NCI-H2196 (cell line): ENCODE results near the gene ANKS4B.
A peak's percentile ranks its signal among the peaks of the same experiment; 100 is the strongest.
"Not testable (repeated sequence)": the region's sequence is repeated elsewhere in the genome, so short reads cannot be mapped to it uniquely, and the experiment has no call there.

Source experiments
- DNase-seq: peaks from one replicate; lab custom pipeline; 2025; ENCODE audit not compliant: unreplicated experiment; lab: John Stamatoyannopoulos, UW

Gene ANKS4B

DNA sequence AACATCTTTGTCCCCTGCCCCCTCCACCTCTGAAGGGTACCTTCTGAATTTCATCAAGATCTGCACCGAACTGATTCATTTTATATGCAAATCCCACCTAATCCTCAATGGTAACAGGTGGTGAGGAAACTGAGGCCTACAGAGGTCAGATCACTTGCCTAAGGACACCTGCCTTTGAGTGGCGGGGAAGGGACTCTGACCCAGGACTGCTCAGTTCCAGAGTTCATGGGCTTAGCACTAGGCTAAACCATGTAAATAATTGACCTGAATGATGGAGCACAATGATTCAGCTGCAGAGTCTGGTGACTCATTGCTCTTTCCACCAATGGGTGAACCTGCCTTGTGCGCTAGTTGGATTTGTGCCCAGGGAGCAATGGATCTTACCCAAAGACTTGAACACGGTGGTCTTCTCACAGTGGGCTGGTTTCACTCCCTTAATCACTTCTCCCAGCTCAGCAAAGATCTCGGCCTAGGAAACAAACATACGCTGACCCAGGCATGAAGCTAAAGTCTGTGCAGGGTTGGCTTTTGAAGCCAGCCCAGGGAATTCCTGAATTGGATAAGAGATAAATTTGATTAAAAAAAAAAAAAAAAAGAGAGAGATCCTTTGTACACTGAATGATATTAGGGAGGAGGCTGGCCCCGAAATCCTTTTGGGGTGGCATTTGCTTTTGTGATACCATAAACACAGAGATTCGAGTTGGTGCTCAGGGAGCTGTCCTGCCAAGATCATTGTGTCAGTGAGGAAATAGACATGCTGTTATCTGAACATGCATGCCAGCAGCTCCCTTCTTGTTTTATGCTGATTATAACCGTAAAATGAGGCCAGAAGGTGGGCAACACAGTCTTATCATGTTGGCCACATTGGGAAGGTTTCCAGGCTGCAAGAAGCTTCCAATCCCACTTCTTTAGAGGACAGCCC is 27.6 kb downstream of the ANKS4B start:
- peak; percentile 42 for DNase-seq

DNA sequence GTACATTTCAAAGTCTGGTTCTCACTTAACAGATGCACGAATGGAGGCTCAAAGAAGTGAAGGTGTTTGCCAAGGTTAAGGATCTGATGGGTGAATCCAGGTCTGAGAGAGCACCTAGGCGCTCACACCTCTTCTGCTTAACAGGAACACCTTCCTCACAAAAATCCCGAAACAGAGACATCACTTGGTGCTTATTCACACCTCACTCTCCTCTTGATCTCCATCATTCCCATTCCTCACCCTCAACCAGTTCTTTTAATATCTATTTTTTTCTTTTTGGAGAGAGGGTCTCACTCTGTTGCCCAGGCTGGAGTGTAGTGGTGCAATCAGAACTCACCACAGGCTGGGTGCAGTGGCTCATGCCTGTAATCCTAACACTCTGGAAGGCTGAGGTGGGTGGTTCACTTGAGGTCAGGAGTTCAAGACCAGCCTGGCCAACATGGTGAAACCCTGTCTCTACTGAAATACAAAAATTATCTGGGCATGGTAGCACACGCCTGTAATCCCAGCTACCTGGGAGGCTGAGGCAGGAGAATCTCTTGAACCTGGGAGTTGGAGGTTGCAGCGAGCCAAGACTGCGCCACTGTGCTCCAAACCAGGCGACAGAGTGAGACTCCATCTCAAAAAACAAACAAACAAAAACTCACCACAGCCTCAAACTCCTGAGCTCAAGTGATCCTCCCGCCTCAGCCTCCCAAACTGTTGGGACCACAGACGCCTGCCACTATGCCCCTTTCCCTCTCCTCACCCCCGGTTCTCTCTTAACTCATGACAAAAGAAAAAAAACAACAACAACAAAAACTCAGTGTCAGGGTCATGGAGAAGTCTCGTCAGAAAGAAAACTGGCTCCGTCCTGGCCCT is 29.5 kb downstream of the ANKS4B start:
- DNase-seq: no peak

- DNase-seq: peak; percentile 58
Measured at GRCh38 chr16:21263640-21264570, 30.4 kb downstream of the ANKS4B start.

DNA sequence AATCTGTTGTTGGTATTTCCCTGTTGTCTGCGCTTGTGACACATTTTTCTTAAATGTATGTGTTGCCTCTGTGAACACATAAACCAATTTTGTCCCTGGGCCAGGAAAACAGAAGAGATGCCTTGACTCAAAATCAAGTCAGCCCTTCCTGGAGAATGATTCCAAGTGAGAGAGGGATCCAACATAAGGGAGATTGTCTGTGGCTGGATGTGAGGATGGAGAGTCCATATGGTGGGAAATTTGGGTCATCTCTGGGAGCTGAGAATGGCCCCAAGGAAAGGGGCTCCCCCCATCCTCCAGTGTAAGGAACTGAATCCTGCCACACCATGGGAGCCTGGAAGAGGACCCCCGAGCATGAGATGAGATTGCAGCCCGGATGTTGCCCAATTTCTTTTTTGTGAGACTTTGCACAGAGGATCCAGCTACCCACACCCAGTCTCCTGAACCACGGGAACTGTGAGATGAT is 31.1 kb downstream of the ANKS4B start:
- no peak for DNase-seq

GRCh38 chr16:21265104-21265837 is 31.8 kb downstream of the ANKS4B start:
- DNase-seq: no peak

- DNase-seq: no peak
Measured at GRCh38 chr16:21267298-21267697, 33.8 kb downstream of the ANKS4B start.

DNA sequence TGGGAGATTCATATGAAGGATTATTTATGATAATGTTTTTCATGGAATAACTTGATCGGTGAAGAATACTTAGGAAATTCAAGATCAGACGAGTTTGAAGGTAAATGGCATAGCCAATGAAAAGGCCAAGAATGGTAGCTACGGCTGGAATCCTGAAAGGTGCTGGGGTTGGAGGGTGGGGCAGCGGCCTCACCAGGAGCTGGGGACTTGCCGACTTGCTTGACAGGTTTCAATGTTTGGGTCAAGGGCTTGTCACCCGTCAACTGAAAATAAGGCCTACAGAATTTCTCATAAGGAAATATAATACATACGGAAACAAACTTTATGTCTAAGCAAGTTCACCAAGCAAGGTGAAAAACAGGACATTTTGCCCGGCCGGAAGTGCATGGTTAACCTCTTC is 34.7 kb downstream of the ANKS4B start:
- no peak for DNase-seq

DNA sequence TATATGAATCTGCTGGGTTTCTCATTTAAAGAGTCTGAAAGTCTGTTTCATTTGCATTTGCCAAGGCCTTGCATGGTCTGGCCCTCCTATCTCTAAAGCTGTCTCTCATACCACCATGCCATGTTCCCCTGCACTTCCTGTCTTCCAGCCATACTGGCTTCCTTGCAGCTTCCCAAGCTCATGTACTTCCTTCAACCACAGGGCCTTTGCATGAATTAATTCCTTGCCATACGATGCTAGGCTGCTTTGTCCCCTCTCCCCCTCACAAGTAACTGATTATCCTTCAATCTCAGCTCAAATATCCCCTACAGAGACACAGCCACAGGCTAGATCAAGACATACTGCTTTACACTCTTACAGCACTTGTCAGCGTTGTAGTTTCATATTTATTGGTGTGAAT is 38.8 kb downstream of the ANKS4B start:
- no peak for DNase-seq

DNA sequence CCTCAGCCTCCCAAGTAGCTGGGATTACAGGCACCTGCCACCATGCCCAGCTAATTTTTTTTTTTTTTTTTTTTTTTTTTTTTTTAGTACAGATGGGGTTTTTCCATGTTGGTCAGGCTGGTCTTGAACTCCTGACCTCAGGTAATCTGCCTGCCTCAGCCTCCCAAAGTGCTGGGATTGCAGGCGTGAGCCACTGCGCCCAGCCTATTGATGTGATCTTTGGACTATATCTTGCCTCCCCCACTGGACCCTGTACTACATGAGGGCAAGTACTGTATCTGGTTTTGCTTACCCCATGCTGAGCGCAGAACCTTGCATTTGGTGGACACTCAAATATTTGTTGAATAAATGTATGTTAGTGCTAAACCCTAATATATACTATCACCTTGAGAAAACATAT is 39.3 kb downstream of the ANKS4B start:
- not testable (repeated sequence) for DNase-seq

GRCh38 chr16:21274172-21274726 is 40.8 kb downstream of the ANKS4B start:
- no peak for DNase-seq

DNA sequence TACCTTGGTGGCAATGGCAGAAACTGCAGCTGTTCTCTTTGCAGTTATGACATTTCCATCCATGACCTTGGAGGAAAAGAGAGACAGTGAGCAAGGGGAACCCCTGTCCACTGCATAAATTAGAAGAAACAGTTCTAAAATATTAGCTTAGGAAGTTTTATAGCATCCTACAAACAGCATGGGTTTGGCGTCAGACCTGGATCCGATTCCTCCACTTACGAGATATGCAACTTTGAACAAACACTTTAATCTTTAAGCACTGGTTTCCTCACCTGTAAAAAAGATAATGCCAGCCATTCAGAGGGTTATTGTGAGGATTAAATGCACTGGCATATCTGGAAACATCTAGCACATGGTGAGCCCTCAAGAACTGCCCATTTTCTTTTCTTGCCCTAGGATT is 42.0 kb downstream of the ANKS4B start:
- no peak for DNase-seq

DNA sequence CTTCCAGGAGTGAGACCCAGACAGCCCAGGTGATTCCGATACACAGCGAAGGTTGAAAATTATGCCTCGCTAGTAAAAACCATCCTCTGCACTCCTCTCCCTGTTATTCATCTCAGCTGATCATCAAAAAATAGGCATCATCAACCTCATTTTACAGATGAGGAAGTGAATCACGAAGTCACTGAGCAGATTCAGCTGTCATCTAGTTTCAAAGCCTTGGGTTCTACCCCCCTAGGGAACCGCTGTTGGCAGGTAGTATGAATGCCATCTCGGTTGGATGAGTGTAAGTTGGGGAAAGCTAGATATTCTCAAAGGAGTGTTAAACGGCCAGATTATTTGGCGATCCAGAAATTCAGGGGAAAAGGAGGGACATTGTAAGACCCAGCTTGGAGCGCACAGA is 42.6 kb downstream of the ANKS4B start:
- no peak for DNase-seq

GRCh38 chr16:21277045-21277926 is 43.8 kb downstream of the ANKS4B start:
- DNase-seq: peak; percentile 24

DNA sequence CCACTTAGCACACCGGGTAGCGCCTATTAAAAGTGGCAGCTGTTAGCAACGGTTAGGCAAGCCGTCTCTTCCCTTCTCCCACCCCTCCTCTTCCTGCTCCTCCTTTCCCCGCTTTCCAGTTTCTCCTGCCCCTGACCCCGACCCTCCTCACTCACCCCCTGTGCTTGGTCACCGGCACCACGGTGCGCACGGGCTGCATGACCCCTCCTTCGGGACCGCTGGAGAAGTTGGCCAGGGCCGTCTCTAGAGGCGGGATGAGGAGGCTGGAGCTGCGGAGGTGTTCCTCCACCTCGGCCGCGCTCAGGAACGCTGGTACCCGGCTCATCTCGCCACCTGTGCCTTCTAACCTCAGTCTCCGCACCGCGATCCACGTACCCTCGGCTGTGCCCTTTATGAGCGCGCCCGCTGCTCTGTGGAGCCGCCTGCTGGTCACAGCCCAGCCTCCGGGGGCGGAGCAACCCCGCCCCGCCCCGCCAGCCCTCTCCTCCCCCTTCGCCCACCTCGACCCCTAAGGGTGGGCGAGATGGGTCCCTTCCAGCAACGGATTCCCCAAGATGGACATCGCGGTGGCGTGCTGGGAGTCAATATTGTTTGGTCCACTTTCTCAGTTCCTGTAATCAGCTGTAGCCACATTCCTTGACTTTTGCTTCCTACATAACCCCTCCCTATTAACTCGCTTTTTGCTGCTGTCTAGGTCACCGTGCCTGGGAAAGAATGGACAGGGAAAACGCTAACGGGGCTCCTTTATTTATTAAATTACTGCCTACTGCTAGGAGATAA is 44.6 kb downstream of the ANKS4B start, which contains the start of gene CRYM:
CRYM (minus strand) TSS at position 364 of the 780 bp plus-strand sequence; CDS start at position 325, 39 bp downstream.
- DNase-seq: peak; percentile 75

- DNase-seq: no peak
Measured at GRCh38 chr16:21279501-21279900, 46.0 kb downstream of the ANKS4B start.

- no peak for DNase-seq
Measured at GRCh38 chr16:21281698-21282389, 48.3 kb downstream of the ANKS4B start.
